Measurements from ENCODE around the gene FOXK1. TPM values are rescaled to one million over a fixed set of nuclear protein-coding genes. Genes with fewer than 3 reads are reported as not detected.
A peak's percentile ranks its signal among the peaks of the same experiment; 100 is the strongest.

Gene FOXK1
- total RNA-seq, 1 experiment from 2014 or later, result 22.1 TPM

GRCh38 chr7:4815609-4816418, 133.7 kb downstream of the FOXK1 start:
- no peaks in the 10 kb centered on the region; the same call in 1 of the 2 replicates for H3K4me1 ChIP-seq
- no peak overlapping the region for H3K4me3 ChIP-seq
- DNase-seq, result no peak
- H3K9me3 ChIP-seq (replicated peaks), result no peaks in the 10 kb centered on the region
- no peaks in the 10 kb centered on the region for H3K36me3 ChIP-seq
- H3K27ac ChIP-seq, result no peak overlapping the region
- peaks cover 38% of the 10 kb centered on the region for H3K27me3 ChIP-seq

- no peak for DNase-seq
- Histone ChIP-seq H3K9me3 (replicated peaks) (no peaks in the 10 kb centered on the region), H3K4me3 (no peak overlapping the region), H3K27me3 (peaks cover 38% of the 10 kb centered on the region), H3K4me1 (no peaks in the 10 kb centered on the region; the same call in 1 of the 2 replicates), H3K36me3 (no peaks in the 10 kb centered on the region), H3K27ac (no peak overlapping the region)
These were observed 134.5 kb downstream of the FOXK1 start for GRCh38 chr7:4816419-4817080.

- H3K9me3 ChIP-seq (replicated peaks), result no peaks in the 10 kb centered on the region
- H3K4me3 ChIP-seq, result no peak overlapping the region
- peaks cover 38% of the 10 kb centered on the region for H3K27me3 ChIP-seq
- DNase-seq, result no peak
- no peak overlapping the region for H3K27ac ChIP-seq
- no peaks in the 10 kb centered on the region for H3K36me3 ChIP-seq
- no peaks in the 10 kb centered on the region; the same call in 1 of the 2 replicates for H3K4me1 ChIP-seq
These were observed 135.2 kb downstream of the FOXK1 start for GRCh38 chr7:4817178-4817901.

GRCh38 chr7:4818000-4818794, 136.1 kb downstream of the FOXK1 start:
- H3K27me3 ChIP-seq, result peaks cover 38% of the 10 kb centered on the region
- H3K27ac ChIP-seq, result no peak overlapping the region
- no peaks in the 10 kb centered on the region; the same call in 1 of the 2 replicates for H3K4me1 ChIP-seq
- no peak overlapping the region for H3K4me3 ChIP-seq
- H3K36me3 ChIP-seq, result no peaks in the 10 kb centered on the region
- no peaks in the 10 kb centered on the region for H3K9me3 ChIP-seq (replicated peaks)
- DNase-seq, result no peak

- no peak for DNase-seq
- no peaks in the 10 kb centered on the region for H3K36me3 ChIP-seq
- peak overlapping the region; percentile 31 for H3K4me3 ChIP-seq
- peaks cover 35% of the 10 kb centered on the region for H3K27me3 ChIP-seq
- H3K4me1 ChIP-seq, result no peaks in the 10 kb centered on the region; the same call in 1 of the 2 replicates
- H3K27ac ChIP-seq, result no peak overlapping the region
- no peaks in the 10 kb centered on the region for H3K9me3 ChIP-seq (replicated peaks)
These were observed 137.7 kb downstream of the FOXK1 start for GRCh38 chr7:4819560-4820404.

- Histone ChIP-seq H3K9me3 (replicated peaks) (no peaks in the 10 kb centered on the region), H3K27me3 (peaks cover 38% of the 10 kb centered on the region), H3K36me3 (no peaks in the 10 kb centered on the region), H3K27ac (no peak overlapping the region), H3K4me3 (peak overlapping the region; percentile 31), H3K4me1 (no peaks in the 10 kb centered on the region; the same call in 1 of the 2 replicates)
- peak; percentile 32 to 47 for DNase-seq
These were observed 138.4 kb downstream of the FOXK1 start for GRCh38 chr7:4820405-4820966.

Other genes with a start within 250 kb of the FOXK1 start
- gene AP5Z1, start 93.3 kb downstream of the FOXK1 start, total RNA-seq (2014; rRNA removed; shearing (Covaris generic)), result 13.6 and 13.8 TPM in 2 replicates
- not detected in 2 replicates for gene PAPOLB, start 179.7 kb downstream of the FOXK1 start, total RNA-seq (2014; rRNA removed; shearing (Covaris generic))
- 0.12 and 0.23 TPM in 2 replicates for gene RADIL, start 201.4 kb downstream of the FOXK1 start, total RNA-seq (2014; rRNA removed; shearing (Covaris generic))

All from SJCRH30 (cell line).